ENCODE data around the gene PPP1R27.

DNA sequence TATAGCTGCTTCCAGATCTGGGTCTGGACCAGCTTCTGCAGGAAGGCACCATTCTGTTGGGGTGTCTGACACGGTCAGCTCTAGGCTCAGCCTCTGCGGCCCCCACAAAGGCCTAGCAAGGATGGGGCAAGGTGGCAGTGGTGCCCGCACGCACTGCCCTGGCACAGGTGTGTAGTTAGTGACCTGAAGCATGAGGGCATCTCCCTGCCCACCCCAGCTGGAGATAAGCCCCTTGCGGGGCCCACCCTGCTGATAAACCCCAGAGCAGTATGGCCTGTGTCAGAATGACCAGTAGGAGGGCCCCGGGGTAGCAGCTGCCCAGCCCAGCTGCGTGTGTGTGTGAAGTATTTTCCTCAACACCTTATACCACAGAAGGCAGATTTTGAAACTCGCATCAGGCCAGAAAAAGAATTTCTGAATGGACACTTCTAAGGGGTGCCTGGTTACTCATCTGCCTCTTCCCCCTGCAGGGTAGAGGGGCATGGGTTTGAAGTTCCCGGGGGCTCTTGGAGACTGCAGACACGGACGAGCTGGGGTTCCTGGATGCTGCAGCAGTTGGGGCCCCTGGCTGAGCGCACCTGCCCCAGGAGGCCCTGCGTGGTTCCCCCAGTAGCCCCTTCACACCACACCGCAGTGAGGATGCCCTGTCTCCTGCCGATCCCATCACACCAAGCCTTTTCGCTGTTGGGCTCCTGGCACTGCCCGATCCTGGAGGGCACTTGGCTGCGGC is 31.8 kb upstream of the PPP1R27 start:
- TF ChIP-seq EZH2 (IDR thresholded peaks at IDR 0.05; ENCODE audit: low read length, missing control alignments) = no peak
- TF ChIP-seq, protein P1, sequence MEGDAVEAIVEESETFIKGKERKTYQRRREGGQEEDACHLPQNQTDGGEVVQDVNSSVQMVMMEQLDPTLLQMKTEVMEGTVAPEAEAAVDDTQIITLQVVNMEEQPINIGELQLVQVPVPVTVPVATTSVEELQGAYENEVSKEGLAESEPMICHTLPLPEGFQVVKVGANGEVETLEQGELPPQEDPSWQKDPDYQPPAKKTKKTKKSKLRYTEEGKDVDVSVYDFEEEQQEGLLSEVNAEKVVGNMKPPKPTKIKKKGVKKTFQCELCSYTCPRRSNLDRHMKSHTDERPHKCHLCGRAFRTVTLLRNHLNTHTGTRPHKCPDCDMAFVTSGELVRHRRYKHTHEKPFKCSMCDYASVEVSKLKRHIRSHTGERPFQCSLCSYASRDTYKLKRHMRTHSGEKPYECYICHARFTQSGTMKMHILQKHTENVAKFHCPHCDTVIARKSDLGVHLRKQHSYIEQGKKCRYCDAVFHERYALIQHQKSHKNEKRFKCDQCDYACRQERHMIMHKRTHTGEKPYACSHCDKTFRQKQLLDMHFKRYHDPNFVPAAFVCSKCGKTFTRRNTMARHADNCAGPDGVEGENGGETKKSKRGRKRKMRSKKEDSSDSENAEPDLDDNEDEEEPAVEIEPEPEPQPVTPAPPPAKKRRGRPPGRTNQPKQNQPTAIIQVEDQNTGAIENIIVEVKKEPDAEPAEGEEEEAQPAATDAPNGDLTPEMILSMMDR (conservative IDR thresholded peaks at IDR 0.05 in 1 of 2, IDR thresholded peaks at IDR 0.05 in 1 of 2; ENCODE audit: low read depth in 1 of 2, low read length in 2 of 2) = no peak
